ENCODE data around the gene DEDD.
"Not testable (repeated sequence)": the region's sequence is repeated elsewhere in the genome, so short reads cannot be mapped to it uniquely, and the experiment has no call there.

DEDD gene

GRCh38 chr1:161121834-161122233 lies 10.6 kb downstream of the DEDD start:
- no peak for DNase-seq

- no peak for DNase-seq
Measured at GRCh38 chr1:161121042-161121650, 11.3 kb downstream of the DEDD start.

GRCh38 chr1:161119092-161119903 lies 13.2 kb downstream of the DEDD start:
- no peak for DNase-seq

- DNase-seq = peak; percentile 61
Measured at GRCh38 chr1:161117759-161118581, 14.5 kb downstream of the DEDD start, which contains the start of the genes NIT1 and PFDN2. Gene NIT1, plus strand, starts transcription at chr1:161118105. Its CDS starts 72 bp downstream, at chr1:161118177. Gene PFDN2, minus strand, starts transcription at chr1:161118037. Its CDS starts 11 bp downstream, at chr1:161118026.

GRCh38 chr1:161115961-161116360 lies 16.5 kb downstream of the DEDD start:
- not testable (repeated sequence) for DNase-seq

GRCh38 chr1:161115132-161115711 lies 17.2 kb downstream of the DEDD start:
- no peak for DNase-seq

- no peak for DNase-seq
Measured at GRCh38 chr1:161114556-161114955, 17.9 kb downstream of the DEDD start.

- no peak for DNase-seq
Measured at GRCh38 chr1:161113915-161114314, 18.6 kb downstream of the DEDD start.

GRCh38 chr1:161111527-161111926 lies 20.9 kb downstream of the DEDD start:
- DNase-seq = no peak

- DNase-seq = no peak
Measured at GRCh38 chr1:161111117-161111516, 21.4 kb downstream of the DEDD start.

GRCh38 chr1:161106431-161106830 lies 26.0 kb downstream of the DEDD start:
- no peak for DNase-seq

GRCh38 chr1:161100556-161100955 lies 31.9 kb downstream of the DEDD start:
- DNase-seq = no peak

GRCh38 chr1:161099090-161099802 lies 33.2 kb downstream of the DEDD start:
- DNase-seq = no peak

- no peak for DNase-seq
Measured at GRCh38 chr1:161098210-161099068, 34.0 kb downstream of the DEDD start, which contains the start of gene KLHDC9. Gene KLHDC9, plus strand, starts transcription at chr1:161098361. Its CDS starts 175 bp downstream, at chr1:161098536.

- DNase-seq = no peak
Measured at GRCh38 chr1:161096530-161096929, 35.9 kb downstream of the DEDD start.

GRCh38 chr1:161096015-161096414 lies 36.5 kb downstream of the DEDD start:
- DNase-seq = no peak

- DNase-seq = no peak
Measured at GRCh38 chr1:161095230-161095629, 37.2 kb downstream of the DEDD start.

GRCh38 chr1:161094481-161094880 lies 38.0 kb downstream of the DEDD start:
- no peak for DNase-seq

- no peak for DNase-seq
Measured at GRCh38 chr1:161092621-161093028, 39.8 kb downstream of the DEDD start.

GRCh38 chr1:161091796-161092507 lies 40.5 kb downstream of the DEDD start:
- DNase-seq = no peak

Data from NCI-H446 treated with DMSO at 0.1 percent for 48 hours (cell line).